Mucosa of rectum (tissue), 2 donors: Measurements from ENCODE around the gene HOMER3.

Experiments used
- H3K27ac ChIP-seq, 2 donors: one replicate each; pipeline ENCODE4 v1.7.0; 2013; ENCODE audit warnings: inconsistent platforms in 2 of 2, low read depth in 2 of 2, low read length in 2 of 2
- H3K27me3 ChIP-seq, 2 donors: one replicate each; pipeline ENCODE4 v1.7.0; 2013; ENCODE audit warnings: low read length in 2 of 2; ENCODE audit not compliant: control insufficient read depth in 2 of 2, insufficient read depth in 2 of 2
- H3K36me3 ChIP-seq, 2 donors: one replicate each; pipeline ENCODE4 v1.7.0; 2013; ENCODE audit warnings: low read length in 2 of 2; ENCODE audit not compliant: control insufficient read depth in 2 of 2, insufficient read depth in 2 of 2
- H3K4me1 ChIP-seq, 2 donors: one replicate each; pipeline ENCODE4 v1.7.0; 2013; ENCODE audit warnings: low read length in 2 of 2, mild to moderate bottlenecking in 1 of 2; ENCODE audit not compliant: control insufficient read depth in 2 of 2, insufficient read depth in 2 of 2
- H3K4me3 ChIP-seq, 2 donors: one replicate each; pipeline ENCODE4 v1.7.0; 2013; ENCODE audit warnings: low read length in 2 of 2
- H3K9ac ChIP-seq, 2 donors: one replicate each; pipeline ENCODE4 v1.7.0; 2013; ENCODE audit warnings: low read length in 2 of 2, low read depth in 1 of 2, mild to moderate bottlenecking in 1 of 2
- H3K9me3 ChIP-seq, 2 donors: one replicate each; pipeline ENCODE4 v1.7.0; 2013; ENCODE audit warnings: low read length in 2 of 2; ENCODE audit not compliant: control insufficient read depth in 2 of 2
- donor health status: healthy.
- donor health status: Normal muscosa, but diverticular disease.

The HOMER3 gene

GRCh38 chr19:18913466-18913865 lies 27.6 kb downstream of the HOMER3 start:
- Histone ChIP-seq H3K4me1 (peaks cover 5 to 9% of the 10 kb centered on the region in 2 donors), H3K27me3 (no peaks in the 10 kb centered on the region), H3K4me3 (no peak overlapping the region), H3K9ac (no peak overlapping the region), H3K36me3 (peaks cover 13 to 31% of the 10 kb centered on the region in 2 donors), H3K27ac (no peak overlapping the region), H3K9me3 (no peaks in the 10 kb centered on the region)

- Histone ChIP-seq H3K4me3 (no peak overlapping the region), H3K36me3 (peaks cover 14 to 32% of the 10 kb centered on the region in 2 donors), H3K27me3 (no peaks in the 10 kb centered on the region), H3K27ac (no peak overlapping the region), H3K9ac (no peak overlapping the region), H3K4me1 (peaks cover 0 to 5% of the 10 kb centered on the region in 2 donors), H3K9me3 (no peaks in the 10 kb centered on the region)
These were observed 28.1 kb downstream of the HOMER3 start for GRCh38 chr19:18912933-18913332.

DNA sequence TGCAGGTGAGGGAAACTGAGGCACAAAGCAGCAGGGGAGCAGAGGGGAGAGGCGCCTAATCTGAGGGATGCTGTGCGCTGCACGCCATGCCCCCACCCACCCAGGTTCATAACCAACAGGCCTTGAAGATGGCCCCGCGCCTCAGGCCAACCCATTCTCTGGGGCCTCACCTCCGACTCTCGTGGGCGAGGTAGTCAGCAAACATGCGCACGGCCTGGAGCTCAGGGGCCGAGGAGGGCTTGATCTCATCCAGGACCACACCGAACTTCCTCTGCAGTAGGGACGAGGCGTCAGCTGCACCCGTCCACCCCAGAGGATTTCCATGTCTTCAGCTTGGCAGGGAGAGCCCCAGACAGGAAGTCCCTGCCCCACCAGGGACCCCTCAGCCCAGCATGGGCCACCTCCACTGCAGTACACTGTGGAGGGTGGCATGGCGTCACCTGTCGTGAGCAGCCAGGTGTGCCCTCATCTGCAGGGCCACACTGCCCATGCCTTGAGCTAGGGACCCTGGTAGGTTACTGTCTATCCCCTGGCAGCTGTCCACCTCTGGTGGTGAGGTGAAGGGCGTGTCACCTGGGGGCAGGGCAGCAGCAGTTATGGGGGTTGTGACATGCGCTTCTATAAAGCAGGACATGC lies 30.1 kb downstream of the HOMER3 start:
- H3K9ac ChIP-seq = no peak overlapping the region
- no peaks in the 10 kb centered on the region for H3K9me3 ChIP-seq
- no peak overlapping the region for H3K27ac ChIP-seq
- peaks cover 34 to 47% of the 10 kb centered on the region in 2 donors for H3K36me3 ChIP-seq
- no peaks in the 10 kb centered on the region for H3K4me1 ChIP-seq
- H3K4me3 ChIP-seq = no peak overlapping the region
- no peaks in the 10 kb centered on the region for H3K27me3 ChIP-seq

- Histone ChIP-seq H3K36me3 (peaks cover 34 to 51% of the 10 kb centered on the region in 2 donors), H3K27ac (no peak overlapping the region), H3K4me3 (no peak overlapping the region), H3K27me3 (no peaks in the 10 kb centered on the region), H3K9ac (no peak overlapping the region), H3K9me3 (no peaks in the 10 kb centered on the region), H3K4me1 (no peaks in the 10 kb centered on the region)
These were observed 31.0 kb downstream of the HOMER3 start for GRCh38 chr19:18910010-18910409.

DNA sequence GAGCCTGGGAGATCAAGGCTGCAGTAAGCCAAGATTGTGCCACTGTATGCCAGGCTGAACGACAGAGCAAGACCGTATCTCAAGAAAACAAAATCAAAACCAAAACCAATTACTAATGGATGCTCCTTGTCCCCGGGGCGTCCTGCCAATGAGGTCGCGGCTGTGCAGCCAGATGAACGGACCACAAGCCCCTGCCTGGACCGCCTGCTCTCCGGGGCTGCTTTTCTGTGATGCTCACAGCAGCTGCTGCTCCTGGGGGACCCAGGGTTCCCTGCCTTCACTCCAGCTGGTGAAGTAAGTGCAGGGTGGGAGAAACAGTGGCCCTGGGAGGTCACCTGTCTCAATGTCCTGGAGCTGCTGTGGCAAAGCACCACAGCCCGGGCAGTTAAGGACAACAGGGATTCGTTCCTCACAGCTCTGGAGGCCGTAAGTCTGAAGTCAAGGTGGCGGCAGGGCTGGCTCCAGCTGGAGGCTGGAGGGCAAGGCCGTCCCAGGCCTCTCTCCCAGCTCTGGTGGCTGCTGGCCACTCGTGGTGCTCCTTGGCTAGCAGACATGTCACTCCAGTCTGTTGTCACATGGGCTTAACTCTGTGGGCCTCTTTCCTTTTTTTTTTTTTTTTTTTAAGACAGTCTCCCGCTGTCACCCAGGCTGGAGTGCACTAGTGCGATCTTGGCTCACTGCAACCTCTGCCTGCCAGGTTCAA lies 31.9 kb downstream of the HOMER3 start:
- H3K9me3 ChIP-seq = no peaks in the 10 kb centered on the region
- H3K27me3 ChIP-seq = no peaks in the 10 kb centered on the region
- H3K4me3 ChIP-seq = no peak overlapping the region
- no peaks in the 10 kb centered on the region for H3K4me1 ChIP-seq
- H3K27ac ChIP-seq = no peak overlapping the region
- H3K9ac ChIP-seq = no peak overlapping the region
- H3K36me3 ChIP-seq = peaks cover 42 to 54% of the 10 kb centered on the region in 2 donors

DNA sequence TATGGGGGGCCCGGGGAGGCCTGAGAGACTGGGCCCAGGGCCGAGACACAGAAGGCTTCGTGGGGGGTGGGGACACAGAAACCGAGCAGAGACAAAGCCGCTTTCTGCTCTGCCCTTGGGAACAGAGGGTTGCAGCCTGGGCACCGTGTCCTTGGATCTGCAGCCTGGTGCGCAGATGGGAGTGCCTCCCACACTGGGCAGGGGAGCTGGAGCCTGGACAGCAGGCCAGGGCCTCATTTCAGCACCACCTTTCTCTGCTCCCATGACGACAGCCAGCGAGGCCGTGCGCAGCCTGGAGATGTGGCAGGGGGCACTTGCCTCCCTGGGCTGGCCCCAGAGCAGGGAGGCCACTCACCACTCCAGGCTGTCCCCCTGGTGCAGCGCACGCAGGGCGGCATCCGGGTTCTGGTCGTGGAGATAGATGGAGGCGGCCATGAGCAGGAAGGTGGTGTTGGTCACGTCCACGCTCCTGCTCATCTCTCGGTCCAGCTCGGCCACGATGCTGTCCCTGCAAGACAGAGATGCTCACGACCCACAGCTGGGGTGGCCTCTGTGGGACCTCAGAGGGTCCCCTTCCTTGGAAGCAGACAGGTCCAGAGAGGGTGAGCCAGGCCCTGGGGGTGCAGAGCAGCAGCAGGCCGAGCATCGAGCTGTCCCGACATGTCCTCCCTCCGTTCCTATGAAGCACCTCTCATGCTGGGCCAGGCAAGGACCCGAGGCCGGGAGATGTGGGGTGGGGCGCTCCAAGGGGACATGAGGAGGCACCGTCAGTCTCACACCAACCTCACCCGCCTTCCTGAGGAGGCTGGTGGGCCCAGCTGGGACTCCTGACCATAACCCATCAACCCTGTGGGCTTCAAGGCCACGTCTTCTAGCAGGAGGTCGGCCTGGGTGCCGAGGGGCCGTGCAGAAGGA lies 34.2 kb downstream of the HOMER3 start:
- Histone ChIP-seq H3K9ac (no peak overlapping the region), H3K36me3 (peaks cover 37 to 48% of the 10 kb centered on the region in 2 donors), H3K9me3 (no peaks in the 10 kb centered on the region), H3K27me3 (no peaks in the 10 kb centered on the region), H3K27ac (no peak overlapping the region), H3K4me3 (no peak overlapping the region), H3K4me1 (no peaks in the 10 kb centered on the region)

- Histone ChIP-seq H3K27ac (no peak overlapping the region), H3K4me3 (no peak overlapping the region), H3K9me3 (no peaks in the 10 kb centered on the region), H3K9ac (no peak overlapping the region), H3K27me3 (no peaks in the 10 kb centered on the region), H3K36me3 (peaks cover 45 to 52% of the 10 kb centered on the region in 2 donors), H3K4me1 (no peaks in the 10 kb centered on the region)
These were observed 35.3 kb downstream of the HOMER3 start for GRCh38 chr19:18905513-18906236.

DNA sequence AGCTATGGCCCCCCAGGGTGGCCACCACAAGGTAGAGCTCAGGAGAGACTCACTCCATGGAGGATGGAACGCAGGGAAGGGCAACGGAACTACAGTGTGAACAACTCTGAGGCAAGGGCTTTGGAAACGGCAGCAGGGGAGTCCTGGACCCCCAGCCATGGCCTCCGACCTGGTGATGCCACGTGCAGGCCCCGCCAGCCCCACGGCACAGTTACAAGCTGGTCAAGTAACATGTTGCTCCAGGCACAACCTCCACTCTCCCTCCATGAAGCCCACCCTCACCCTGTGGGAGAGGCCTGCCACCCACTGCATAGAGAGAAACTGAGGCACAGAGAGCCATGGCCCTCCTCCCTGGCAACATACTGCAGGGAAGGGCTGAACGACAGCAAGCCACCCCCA lies 36.0 kb downstream of the HOMER3 start:
- no peaks in the 10 kb centered on the region for H3K4me1 ChIP-seq
- H3K27me3 ChIP-seq = no peaks in the 10 kb centered on the region
- H3K27ac ChIP-seq = no peak overlapping the region
- H3K9me3 ChIP-seq = no peaks in the 10 kb centered on the region
- no peak overlapping the region for H3K9ac ChIP-seq
- peaks cover 46 to 54% of the 10 kb centered on the region in 2 donors for H3K36me3 ChIP-seq
- no peak overlapping the region for H3K4me3 ChIP-seq

DNA sequence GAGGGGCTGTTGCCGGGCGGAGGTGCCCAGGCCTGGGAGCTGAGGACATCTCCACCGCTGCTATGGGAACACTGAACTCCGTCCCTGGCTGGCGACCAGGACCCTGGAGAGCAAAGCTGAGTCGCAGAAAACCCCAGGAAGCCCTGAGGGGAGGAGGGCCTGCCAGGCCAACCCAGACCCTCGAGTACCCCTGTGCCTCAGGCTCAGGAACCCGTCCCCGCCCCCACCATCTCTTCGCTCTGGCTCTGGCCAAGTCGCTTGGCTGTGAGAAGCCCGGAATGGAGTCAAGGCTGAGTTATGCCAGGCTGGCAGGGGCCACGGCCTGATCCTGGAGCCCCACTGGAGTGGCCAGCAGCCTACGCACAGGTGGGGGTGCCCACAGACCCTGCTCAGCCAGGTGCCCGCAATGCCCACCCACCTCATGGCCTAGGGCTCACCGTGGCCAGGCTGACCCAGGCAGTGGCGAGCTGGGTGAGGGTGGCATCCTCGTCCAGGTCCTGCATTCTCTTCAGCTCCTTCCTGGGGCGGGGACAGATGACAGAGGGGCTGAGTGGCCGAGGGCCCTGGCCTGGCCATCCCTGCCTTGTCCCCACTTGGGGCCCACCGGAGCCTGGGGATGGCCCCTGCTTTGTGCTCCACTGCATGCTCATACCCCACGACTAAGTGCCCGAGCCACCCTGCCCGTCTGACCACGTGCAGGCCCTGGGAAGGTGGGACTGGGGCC lies 36.5 kb downstream of the HOMER3 start:
- no peaks in the 10 kb centered on the region for H3K27me3 ChIP-seq
- no peaks in the 10 kb centered on the region for H3K9me3 ChIP-seq
- H3K4me3 ChIP-seq = no peak overlapping the region
- no peak overlapping the region for H3K9ac ChIP-seq
- H3K36me3 ChIP-seq = peaks cover 50 to 52% of the 10 kb centered on the region in 2 donors
- H3K4me1 ChIP-seq = no peaks in the 10 kb centered on the region
- H3K27ac ChIP-seq = no peak overlapping the region
